ENCODE measurements around the gene PLOD3.
"Not testable (repeated sequence)": the region's sequence is repeated elsewhere in the genome, so short reads cannot be mapped to it uniquely, and the experiment has no call there.

Gene PLOD3

GRCh38 chr7:101217388-101218235 lies at the start of gene PLOD3, which contains the start of gene ZNHIT1:
Gene PLOD3 (minus strand): TSS chr7:101217581. CDS start chr7:101217274, 307 bp downstream.
Gene ZNHIT1 (plus strand): TSS chr7:101218165. CDS start chr7:101218196, 31 bp downstream.
- H3K4me1 ChIP-seq (ENCODE audit: control insufficient read depth, insufficient read depth, low read length) = peaks cover 48% of the 10 kb centered on the region
- DNase-seq (ENCODE audit: low read depth) = peak; percentile 100
- no peaks in the 10 kb centered on the region for H3K27me3 ChIP-seq (replicated peaks; ENCODE audit: control insufficient read depth, insufficient read depth, low read length)
- H3K9ac ChIP-seq (ENCODE audit: low read length) = peak within 1 kb of the TSS; percentile 99
- H3K4me3 ChIP-seq (ENCODE audit: low read length) = peak within 1 kb of the TSS; percentile 97
- peaks cover 31% of the 10 kb centered on the region for H3K36me3 ChIP-seq (ENCODE audit: control insufficient read depth, insufficient read depth, low read length, severe bottlenecking)
- no peaks in the 10 kb centered on the region for H3K9me3 ChIP-seq (ENCODE audit: control insufficient read depth, low read length)

GRCh38 chr7:101265622-101266516 lies 48.5 kb upstream of the PLOD3 start:
- no peaks in the 10 kb centered on the region for H3K36me3 ChIP-seq (ENCODE audit: control insufficient read depth, insufficient read depth, low read length, severe bottlenecking)
- H3K9ac ChIP-seq (ENCODE audit: low read length) = no peak overlapping the region
- no peaks in the 10 kb centered on the region for H3K27me3 ChIP-seq (replicated peaks; ENCODE audit: control insufficient read depth, insufficient read depth, low read length)
- H3K9me3 ChIP-seq (ENCODE audit: control insufficient read depth, low read length) = no peaks in the 10 kb centered on the region
- no peaks in the 10 kb centered on the region for H3K4me1 ChIP-seq (ENCODE audit: control insufficient read depth, insufficient read depth, low read length)
- DNase-seq (ENCODE audit: low read depth) = no peak
- no peak overlapping the region for H3K4me3 ChIP-seq (ENCODE audit: low read length)

- H3K4me3 ChIP-seq (ENCODE audit: low read length); H3K36me3 ChIP-seq (ENCODE audit: control insufficient read depth, insufficient read depth, low read length, severe bottlenecking); H3K9me3 ChIP-seq (ENCODE audit: control insufficient read depth, low read length); H3K27me3 ChIP-seq (replicated peaks; ENCODE audit: control insufficient read depth, insufficient read depth, low read length); H3K9ac ChIP-seq (ENCODE audit: low read length); H3K4me1 ChIP-seq (ENCODE audit: control insufficient read depth, insufficient read depth, low read length): not testable (repeated sequence)
- DNase-seq (ENCODE audit: low read depth) = peak; percentile 22
Measured at GRCh38 chr7:101264102-101264706, 46.8 kb upstream of the PLOD3 start.

- peaks cover 10% of the 10 kb centered on the region for H3K27me3 ChIP-seq (replicated peaks; ENCODE audit: control insufficient read depth, insufficient read depth, low read length)
- no peaks in the 10 kb centered on the region for H3K4me1 ChIP-seq (ENCODE audit: control insufficient read depth, insufficient read depth, low read length)
- no peaks in the 10 kb centered on the region for H3K36me3 ChIP-seq (ENCODE audit: control insufficient read depth, insufficient read depth, low read length, severe bottlenecking)
- H3K4me3 ChIP-seq (ENCODE audit: low read length) = no peak overlapping the region
- no peaks in the 10 kb centered on the region for H3K9me3 ChIP-seq (ENCODE audit: control insufficient read depth, low read length)
- no peak overlapping the region for H3K9ac ChIP-seq (ENCODE audit: low read length)
- no peak for DNase-seq (ENCODE audit: low read depth)
Measured at GRCh38 chr7:101258243-101258731, 40.9 kb upstream of the PLOD3 start.

- DNase-seq (ENCODE audit: low read depth) = no peak
- Histone ChIP-seq H3K36me3 (ENCODE audit: control insufficient read depth, insufficient read depth, low read length, severe bottlenecking) (no peaks in the 10 kb centered on the region), H3K4me1 (ENCODE audit: control insufficient read depth, insufficient read depth, low read length) (peaks cover 8% of the 10 kb centered on the region), H3K4me3 (ENCODE audit: low read length) (no peak overlapping the region), H3K9ac (ENCODE audit: low read length) (no peak overlapping the region), H3K9me3 (ENCODE audit: control insufficient read depth, low read length) (no peaks in the 10 kb centered on the region), H3K27me3 (replicated peaks; ENCODE audit: control insufficient read depth, insufficient read depth, low read length) (peaks cover 10% of the 10 kb centered on the region)
Measured at GRCh38 chr7:101255796-101256195, 38.4 kb upstream of the PLOD3 start.

- not testable (repeated sequence) for H3K9me3 ChIP-seq (ENCODE audit: control insufficient read depth, low read length); H3K4me3 ChIP-seq (ENCODE audit: low read length); DNase-seq (ENCODE audit: low read depth); H3K9ac ChIP-seq (ENCODE audit: low read length); H3K27me3 ChIP-seq (replicated peaks; ENCODE audit: control insufficient read depth, insufficient read depth, low read length); H3K36me3 ChIP-seq (ENCODE audit: control insufficient read depth, insufficient read depth, low read length, severe bottlenecking)
- H3K4me1 ChIP-seq (ENCODE audit: control insufficient read depth, insufficient read depth, low read length) = peaks cover 14% of the 10 kb centered on the region
Measured at GRCh38 chr7:101253199-101253598, 35.8 kb upstream of the PLOD3 start.

GRCh38 chr7:101251871-101252659 lies 34.7 kb upstream of the PLOD3 start:
- Histone ChIP-seq H3K27me3 (replicated peaks; ENCODE audit: control insufficient read depth, insufficient read depth, low read length) (peaks cover 6% of the 10 kb centered on the region), H3K9ac (ENCODE audit: low read length) (peak overlapping the region; percentile 98), H3K4me3 (ENCODE audit: low read length) (peak overlapping the region; percentile 100), H3K36me3 (ENCODE audit: control insufficient read depth, insufficient read depth, low read length, severe bottlenecking) (peaks cover 8% of the 10 kb centered on the region), H3K9me3 (ENCODE audit: control insufficient read depth, low read length) (no peaks in the 10 kb centered on the region), H3K4me1 (ENCODE audit: control insufficient read depth, insufficient read depth, low read length) (peaks cover 14% of the 10 kb centered on the region)
- peak; percentile 100 for DNase-seq (ENCODE audit: low read depth)

GRCh38 chr7:101250324-101250723 lies 32.9 kb upstream of the PLOD3 start:
- Histone ChIP-seq H3K4me3 (ENCODE audit: low read length) (peak overlapping the region; percentile 100), H3K4me1 (ENCODE audit: control insufficient read depth, insufficient read depth, low read length) (peaks cover 21% of the 10 kb centered on the region), H3K36me3 (ENCODE audit: control insufficient read depth, insufficient read depth, low read length, severe bottlenecking) (peaks cover 8% of the 10 kb centered on the region), H3K9me3 (ENCODE audit: control insufficient read depth, low read length) (no peaks in the 10 kb centered on the region), H3K9ac (ENCODE audit: low read length) (no peak overlapping the region), H3K27me3 (replicated peaks; ENCODE audit: control insufficient read depth, insufficient read depth, low read length) (no peaks in the 10 kb centered on the region)
- no peak for DNase-seq (ENCODE audit: low read depth)

- H3K9me3 ChIP-seq (ENCODE audit: control insufficient read depth, low read length) = no peaks in the 10 kb centered on the region
- peaks cover 31% of the 10 kb centered on the region for H3K4me1 ChIP-seq (ENCODE audit: control insufficient read depth, insufficient read depth, low read length)
- no peaks in the 10 kb centered on the region for H3K27me3 ChIP-seq (replicated peaks; ENCODE audit: control insufficient read depth, insufficient read depth, low read length)
- H3K4me3 ChIP-seq (ENCODE audit: low read length) = no peak overlapping the region
- no peak for DNase-seq (ENCODE audit: low read depth)
- H3K9ac ChIP-seq (ENCODE audit: low read length) = no peak overlapping the region
- H3K36me3 ChIP-seq (ENCODE audit: control insufficient read depth, insufficient read depth, low read length, severe bottlenecking) = peaks cover 8% of the 10 kb centered on the region
Measured at GRCh38 chr7:101248276-101248675, 30.9 kb upstream of the PLOD3 start.

- Histone ChIP-seq H3K9me3 (ENCODE audit: control insufficient read depth, low read length) (no peaks in the 10 kb centered on the region), H3K4me3 (ENCODE audit: low read length) (peak overlapping the region; percentile 85), H3K9ac (ENCODE audit: low read length) (peak overlapping the region; percentile 89), H3K36me3 (ENCODE audit: control insufficient read depth, insufficient read depth, low read length, severe bottlenecking) (peaks cover 8% of the 10 kb centered on the region), H3K27me3 (replicated peaks; ENCODE audit: control insufficient read depth, insufficient read depth, low read length) (no peaks in the 10 kb centered on the region), H3K4me1 (ENCODE audit: control insufficient read depth, insufficient read depth, low read length) (peaks cover 43% of the 10 kb centered on the region)
- DNase-seq (ENCODE audit: low read depth) = no peak
Measured at GRCh38 chr7:101245147-101245668, 27.8 kb upstream of the PLOD3 start.
